Stomach (tissue), 4 donors: Measurements from ENCODE around the gene TGFB1.

ENCODE experiments used
- EP300 ChIP-seq: sonication (generic); formaldehyde crosslinking; IDR thresholded peaks from one replicate; pipeline ENCODE4 v1.6.1; 2017; ENCODE audit warnings: antibody characterized with exemption
- POLR2A ChIP-seq, 4 donors: fragments of 450-650 bp; IDR thresholded peaks; one replicate each; pipeline ENCODE4 v1.6.1; 2016; ENCODE audit warnings: antibody characterized with exemption in 4 of 4, control low read depth in 2 of 4, mild to moderate bottlenecking in 1 of 4, moderate library complexity in 1 of 4
- POLR2AphosphoS5 ChIP-seq, 3 donors: sonication (generic); formaldehyde crosslinking; IDR thresholded peaks; one replicate each; pipeline ENCODE4 v1.6.1; 2016; ENCODE audit warnings: antibody characterized with exemption in 3 of 3
- TF ChIP-seq, protein P1 (sequence below), 7 experiments: fragments of 450-650 bp in 4 of 7; fragments of 200-600 bp in 3 of 7; sonication (generic) in 3 of 7; IDR thresholded peaks; one replicate each; pipeline ENCODE4 v1.5.1; 2016 to 2019; ENCODE audit warnings: antibody characterized with exemption in 7 of 7, control low read depth in 2 of 7, mild to moderate bottlenecking in 1 of 7

DNA sequence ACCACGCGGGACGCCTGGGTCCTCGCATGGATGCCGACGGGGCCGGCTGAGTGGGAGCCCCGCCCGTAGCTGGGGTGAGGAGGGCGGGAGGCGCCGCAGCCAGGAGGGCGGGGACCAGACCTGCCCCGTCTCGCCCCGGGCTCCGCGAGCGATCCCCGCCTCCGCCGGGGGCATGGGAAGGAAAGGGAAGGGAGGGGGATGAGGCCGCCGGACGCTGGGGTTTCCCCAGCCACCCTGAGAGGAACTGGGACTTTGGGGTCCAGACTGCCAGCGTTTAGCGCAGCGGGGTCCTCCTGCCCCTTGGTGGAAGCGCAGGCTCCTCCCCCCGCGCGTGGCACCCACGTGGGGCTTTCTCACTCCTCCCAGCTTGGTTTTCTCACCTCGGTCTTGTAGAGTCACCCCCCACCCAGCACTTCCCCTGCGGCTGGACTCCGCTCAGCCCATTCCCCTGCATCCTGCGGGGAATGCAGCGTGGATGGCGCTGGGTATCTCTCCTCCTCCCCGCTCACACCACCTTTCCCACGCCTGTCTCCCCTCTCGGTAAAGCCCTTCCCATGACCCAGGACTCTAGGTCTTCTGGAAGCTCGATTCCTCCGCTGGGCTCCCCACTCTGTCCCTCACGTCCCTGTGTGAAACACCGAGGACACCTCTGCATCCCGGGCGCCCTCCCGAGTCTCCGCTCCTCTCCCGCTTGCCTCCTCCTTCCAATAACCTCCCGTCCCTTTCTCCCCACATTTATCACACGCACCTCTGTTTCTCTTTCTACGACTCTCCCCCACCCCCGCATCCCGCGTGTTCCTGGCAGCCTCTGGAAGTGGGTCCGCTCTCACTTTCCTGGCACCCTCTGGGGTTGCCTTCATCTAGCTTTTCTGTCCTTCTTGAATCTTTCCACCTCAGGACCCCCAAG, 2.1 kb downstream of the TGFB1 start:
- TF ChIP-seq POLR2A (IDR thresholded peaks at IDR 0.05), result no peak
- TF ChIP-seq POLR2AphosphoS5 (IDR thresholded peaks at IDR 0.05), result no peak
- TF ChIP-seq, protein P1, sequence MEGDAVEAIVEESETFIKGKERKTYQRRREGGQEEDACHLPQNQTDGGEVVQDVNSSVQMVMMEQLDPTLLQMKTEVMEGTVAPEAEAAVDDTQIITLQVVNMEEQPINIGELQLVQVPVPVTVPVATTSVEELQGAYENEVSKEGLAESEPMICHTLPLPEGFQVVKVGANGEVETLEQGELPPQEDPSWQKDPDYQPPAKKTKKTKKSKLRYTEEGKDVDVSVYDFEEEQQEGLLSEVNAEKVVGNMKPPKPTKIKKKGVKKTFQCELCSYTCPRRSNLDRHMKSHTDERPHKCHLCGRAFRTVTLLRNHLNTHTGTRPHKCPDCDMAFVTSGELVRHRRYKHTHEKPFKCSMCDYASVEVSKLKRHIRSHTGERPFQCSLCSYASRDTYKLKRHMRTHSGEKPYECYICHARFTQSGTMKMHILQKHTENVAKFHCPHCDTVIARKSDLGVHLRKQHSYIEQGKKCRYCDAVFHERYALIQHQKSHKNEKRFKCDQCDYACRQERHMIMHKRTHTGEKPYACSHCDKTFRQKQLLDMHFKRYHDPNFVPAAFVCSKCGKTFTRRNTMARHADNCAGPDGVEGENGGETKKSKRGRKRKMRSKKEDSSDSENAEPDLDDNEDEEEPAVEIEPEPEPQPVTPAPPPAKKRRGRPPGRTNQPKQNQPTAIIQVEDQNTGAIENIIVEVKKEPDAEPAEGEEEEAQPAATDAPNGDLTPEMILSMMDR (IDR thresholded peaks at IDR 0.05), result no peak
- no peak for TF ChIP-seq EP300
